Effector memory CD8-positive, alpha-beta T cell (primary cell): ENCODE results near the gene C5AR1.

Source experiments
- ATAC-seq: fragments of 150-1000 bp; cut with Tn5 transposase; replicated peaks from 2 replicates; pipeline ENCODE4 v1.10.0; 2021; ENCODE audit warnings: mild to moderate bottlenecking, moderate library complexity
- DNase-seq, 3 experiments: peaks; one replicate each; pipeline ENCODE4 v3.0.0; 2021
- H3K27ac Mint-ChIP-seq, 2 donors: one replicate each; pipeline ENCODE4 v1.8.0; 2022; ENCODE audit warnings: mild to moderate bottlenecking in 2 of 2, mixed read lengths in 2 of 2, moderate library complexity in 2 of 2
- H3K27me3 Mint-ChIP-seq, 2 donors: one replicate each; pipeline ENCODE4 v1.8.0; 2022; ENCODE audit warnings: mixed read lengths in 2 of 2
- H3K36me3 Mint-ChIP-seq: one replicate; pipeline ENCODE4 v1.8.0; 2022; ENCODE audit warnings: mild to moderate bottlenecking, moderate library complexity, mixed read lengths; ENCODE audit not compliant: insufficient read depth
- H3K4me1 Mint-ChIP-seq, 2 donors: one replicate each; pipeline ENCODE4 v1.8.0; 2022; ENCODE audit warnings: low read depth in 2 of 2, mixed read lengths in 2 of 2
- H3K4me3 Mint-ChIP-seq, 2 donors: one replicate each; pipeline ENCODE4 v1.8.0; 2022; ENCODE audit warnings: mild to moderate bottlenecking in 2 of 2, mixed read lengths in 2 of 2, moderate library complexity in 2 of 2
- H3K9me3 Mint-ChIP-seq, 2 donors: one replicate each; pipeline ENCODE4 v1.8.0; 2022; ENCODE audit warnings: mixed read lengths in 2 of 2

C5AR1 gene

GRCh38 chr19:47371261-47371660, 61.6 kb downstream of the C5AR1 start:
- no peak for DNase-seq
- H3K27ac Mint-ChIP-seq: no peak overlapping the region
- ATAC-seq: no peak
- H3K36me3 Mint-ChIP-seq: peaks cover 49% of the 10 kb centered on the region
- no peaks in the 10 kb centered on the region for H3K9me3 Mint-ChIP-seq
- H3K4me3 Mint-ChIP-seq: no peak overlapping the region
- H3K27me3 Mint-ChIP-seq: no peaks in the 10 kb centered on the region
- H3K4me1 Mint-ChIP-seq: no peaks in the 10 kb centered on the region
